PFSK-1 (cell line): Measurements from ENCODE around the gene HTRA3.

ENCODE experiments used
- FOXP2 ChIP-seq: optimal IDR thresholded peaks from 2 replicates; pipeline ENCODE3; 2011; ENCODE audit warnings: borderline replicate concordance, control low read depth, inconsistent platforms; ENCODE audit not compliant: insufficient read depth; ENCODE audit errors: extremely low read length, extremely low read depth
- POLR2AphosphoS5 ChIP-seq: IDR thresholded peaks from 2 replicates; pipeline ENCODE4 v1.6.1; 2012; ENCODE audit warnings: low read depth, mild to moderate bottlenecking, control low read depth, low read length, moderate library complexity

DNA sequence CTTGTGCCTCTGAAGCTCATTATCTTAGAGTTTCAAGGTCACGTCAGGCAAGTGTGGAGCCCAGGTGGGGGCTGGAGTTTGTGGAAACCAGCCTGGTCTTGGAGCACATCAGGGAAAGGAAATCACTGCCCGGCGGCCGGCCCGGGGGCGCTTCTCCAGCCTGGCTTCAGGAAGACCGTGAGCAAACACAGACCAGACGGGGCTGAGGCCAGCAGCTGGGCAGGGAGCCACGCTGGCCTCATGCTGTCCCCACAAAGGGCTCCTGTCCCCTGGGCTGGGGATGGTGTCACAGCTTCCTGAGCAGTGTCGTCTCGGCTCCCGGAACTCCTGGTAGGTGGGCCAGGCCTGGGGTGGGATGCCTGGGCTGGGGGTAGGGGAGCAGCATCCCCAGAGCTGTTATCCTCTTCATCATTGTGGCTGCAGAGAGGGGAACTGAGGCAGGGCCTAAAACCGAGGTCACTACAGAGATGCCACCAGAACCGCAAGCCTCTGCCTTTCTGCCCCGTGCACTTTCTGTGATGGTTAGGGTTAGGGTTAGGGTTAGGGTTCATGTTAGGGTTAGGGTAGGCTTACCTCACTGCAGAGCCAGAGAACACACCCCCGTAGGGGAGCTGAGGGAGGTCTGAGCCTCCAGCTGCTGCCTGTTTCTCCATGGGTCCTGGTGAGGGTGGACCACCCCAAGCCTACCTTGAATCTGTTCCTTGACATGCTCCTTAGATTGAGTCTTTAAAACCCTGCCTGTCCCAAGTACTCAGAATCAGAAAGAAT, 77.5 kb downstream of the HTRA3 start:
- no peak for TF ChIP-seq FOXP2
- no peak for TF ChIP-seq POLR2AphosphoS5
